ENCODE measurements around the gene PWWP2B. TPM values are rescaled to one million over a fixed set of nuclear protein-coding genes. Genes with fewer than 3 reads are reported as not detected.

The PWWP2B gene
- total and polyA plus RNA-seq, 2 of the 13 experiments (the other 11 are each of a cell fraction or from before 2014, with no cell fraction given): 2.3 to 4.7 TPM

DNA sequence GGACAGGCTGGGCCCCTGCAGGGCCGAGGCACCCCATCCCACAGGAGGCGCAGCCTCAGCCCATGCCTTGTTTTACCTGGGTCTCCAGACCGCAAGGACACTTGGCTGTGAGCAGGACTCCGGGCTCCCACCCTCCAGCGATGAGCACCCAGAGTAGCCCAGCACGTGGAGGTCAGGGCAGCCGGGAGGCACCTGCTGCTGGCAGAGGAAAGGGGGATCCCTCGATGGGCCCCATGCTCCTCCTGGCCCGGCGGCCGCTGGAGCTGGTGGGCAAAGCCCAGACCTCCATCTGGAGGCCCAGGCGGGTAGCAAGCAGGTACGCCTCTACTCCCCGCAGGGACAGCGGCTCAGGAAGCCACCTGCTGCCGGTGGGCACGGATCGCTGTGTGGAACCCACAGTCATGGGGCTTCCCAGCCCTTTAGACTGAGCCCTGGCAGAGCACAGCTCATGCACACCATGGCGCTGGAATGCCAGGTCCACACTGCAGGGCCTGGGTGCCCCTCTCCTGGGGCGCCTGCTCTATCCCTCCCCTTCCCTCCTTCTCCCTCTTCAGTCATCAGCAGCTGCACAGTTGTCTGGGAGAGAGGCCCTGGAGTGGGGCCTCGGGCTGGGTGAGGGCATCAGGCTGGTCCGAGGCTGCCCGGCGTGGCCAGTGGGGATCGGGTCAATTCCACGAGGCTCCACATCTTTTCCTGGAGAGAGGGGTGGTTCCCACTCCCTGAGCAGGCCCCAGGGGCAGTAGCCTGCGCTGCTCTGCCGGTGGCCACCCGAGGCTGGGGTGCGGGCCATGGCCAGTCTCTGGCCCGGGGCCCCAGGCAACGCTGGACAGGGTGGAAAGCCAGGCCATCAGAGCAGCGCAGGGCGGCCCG lies 65.7 kb downstream of the PWWP2B start:
- Histone ChIP-seq H3K36me3 (replicated peaks in 1 of 2; ENCODE audit: control insufficient read depth in 1 of 2, insufficient read depth in 2 of 2, low read length in 2 of 2) (no peaks in the 10 kb centered on the region), H3K4me3 (replicated peaks in 1 of 3; ENCODE audit: insufficient read depth in 1 of 3, low read depth in 2 of 3, low read length in 3 of 3) (no peak overlapping the region), H4K20me1 (ENCODE audit: insufficient read depth, low read length) (no peaks in the 10 kb centered on the region), H3K27me3 (ENCODE audit: control insufficient read depth in 1 of 2, insufficient read depth in 2 of 2, low read length in 2 of 2) (peaks cover 23 to 70% of the 10 kb centered on the region in 2 experiments), H3K27ac (ENCODE audit: extremely low read length, insufficient read depth, low read length) (no peak overlapping the region), H3K4me1 (ENCODE audit: insufficient read depth, low read length) (peaks cover 44% of the 10 kb centered on the region), H3K4me2 (ENCODE audit: low read depth, low read length) (no peak overlapping the region), H2AFZ (ENCODE audit: low read length) (no peak overlapping the region), H3K9ac (ENCODE audit: insufficient read depth, low read depth, low read length) (no peak overlapping the region), H3K79me2 (ENCODE audit: insufficient read depth, low read length) (no peaks in the 10 kb centered on the region), H3K9me3 (ENCODE audit: low read length) (no peaks in the 10 kb centered on the region)
- DNase-seq (ENCODE audit: low spot score): no peak
- in situ Hi-C loops (cut with HindIII; ENCODE audit: extremely low pct_ligation_motif_present, low pct_unique_long_range_greater_than_20kb): loop anchor here (5.0 kb wide), 1 partner anchor 170 kb away; no protein-coding TSS in a partner anchor
- ATAC-seq: no peak
- BruUV-seq (replicated peaks): no TSS peak
- CTCF ChIA-PET (ENCODE audit: low intra/inter-chr PET ratio, low total read pairs): interaction anchor here (1.3 kb wide), 1 partner anchor 115 kb away, joined by 4 read pairs; no protein-coding TSS in a partner anchor
- intact Hi-C loops (cut with micrococcal nuclease; ENCODE audit: unreplicated experiment): loop anchor here (5.0 kb wide), 1 partner anchor 130 kb away; no protein-coding TSS in a partner anchor
- 56% methylated on average over 5 of the region's 35 CpGs for whole genome bisulfite sequencing (ENCODE audit: low lambda C conversion rate)
- POLR2A ChIA-PET: interaction anchor here (1.2 kb wide), 1 partner anchor 130 kb away, joined by 3 read pairs; no protein-coding TSS in a partner anchor
- TF ChIP-seq, protein P1, sequence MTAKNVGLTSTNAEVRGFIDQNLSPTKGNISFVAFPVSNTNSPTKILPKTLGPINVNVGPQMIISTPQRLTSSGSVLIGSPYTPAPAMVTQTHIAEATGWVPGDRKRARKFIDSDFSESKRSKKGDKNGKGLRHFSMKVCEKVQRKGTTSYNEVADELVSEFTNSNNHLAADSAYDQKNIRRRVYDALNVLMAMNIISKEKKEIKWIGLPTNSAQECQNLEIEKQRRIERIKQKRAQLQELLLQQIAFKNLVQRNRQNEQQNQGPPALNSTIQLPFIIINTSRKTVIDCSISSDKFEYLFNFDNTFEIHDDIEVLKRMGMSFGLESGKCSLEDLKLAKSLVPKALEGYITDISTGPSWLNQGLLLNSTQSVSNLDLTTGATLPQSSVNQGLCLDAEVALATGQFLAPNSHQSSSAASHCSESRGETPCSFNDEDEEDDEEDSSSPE (CRISPR knock-in tag; IDR thresholded peaks at IDR 0.05): no peak
- TF ChIP-seq ZNF543 (CRISPR knock-in tag; IDR thresholded peaks at IDR 0.05) (no peak), AGO1 (IDR thresholded peaks at IDR 0.05; ENCODE audit: low read depth, low read length, poor library complexity, severe bottlenecking) (no peak), PITX1 (CRISPR knock-in tag; IDR thresholded peaks at IDR 0.05) (no peak), HOXA3 (CRISPR knock-in tag; IDR thresholded peaks at IDR 0.05) (no peak), CAMTA2 (CRISPR knock-in tag; IDR thresholded peaks at IDR 0.05; ENCODE audit: borderline replicate concordance) (no peak), ZNF577 (CRISPR knock-in tag; IDR thresholded peaks at IDR 0.05; ENCODE audit: borderline replicate concordance, low read depth) (no peak), CHD2 (IDR thresholded peaks at IDR 0.05; ENCODE audit: low read depth, low read length) (no peak), MED1 (CRISPR knock-in tag; IDR thresholded peaks at IDR 0.05) (no peak), ZNF17 (CRISPR knock-in tag; IDR thresholded peaks at IDR 0.05) (no peak), NCOA1 (CRISPR knock-in tag; IDR thresholded peaks at IDR 0.05) (no peak), MED8 (CRISPR knock-in tag; IDR thresholded peaks at IDR 0.05; ENCODE audit: insufficient replicate concordance) (no peak), SALL1 (CRISPR knock-in tag; IDR thresholded peaks at IDR 0.05) (no peak), ZNF432 (CRISPR knock-in tag; IDR thresholded peaks at IDR 0.05; ENCODE audit: borderline replicate concordance) (no peak)
- TF ChIP-seq, protein P2, sequence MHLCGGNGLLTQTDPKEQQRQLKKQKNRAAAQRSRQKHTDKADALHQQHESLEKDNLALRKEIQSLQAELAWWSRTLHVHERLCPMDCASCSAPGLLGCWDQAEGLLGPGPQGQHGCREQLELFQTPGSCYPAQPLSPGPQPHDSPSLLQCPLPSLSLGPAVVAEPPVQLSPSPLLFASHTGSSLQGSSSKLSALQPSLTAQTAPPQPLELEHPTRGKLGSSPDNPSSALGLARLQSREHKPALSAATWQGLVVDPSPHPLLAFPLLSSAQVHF (CRISPR knock-in tag; IDR thresholded peaks at IDR 0.05): no peak
- no peak for FAIRE-seq
